Measurements from ENCODE around the gene TRIM71.

TRIM71 gene

GRCh38 chr3:32816439-32817256, 1.1 kb upstream of the TRIM71 start:
- DNase-seq (ENCODE audit: low read depth): no peak
- peak overlapping the region; percentile 35 for H3K4me3 ChIP-seq (ENCODE audit: low read length)
- no peak for TF ChIP-seq CTCF (conservative IDR thresholded peaks at IDR 0.05; ENCODE audit: low read depth, low read length)

DNA sequence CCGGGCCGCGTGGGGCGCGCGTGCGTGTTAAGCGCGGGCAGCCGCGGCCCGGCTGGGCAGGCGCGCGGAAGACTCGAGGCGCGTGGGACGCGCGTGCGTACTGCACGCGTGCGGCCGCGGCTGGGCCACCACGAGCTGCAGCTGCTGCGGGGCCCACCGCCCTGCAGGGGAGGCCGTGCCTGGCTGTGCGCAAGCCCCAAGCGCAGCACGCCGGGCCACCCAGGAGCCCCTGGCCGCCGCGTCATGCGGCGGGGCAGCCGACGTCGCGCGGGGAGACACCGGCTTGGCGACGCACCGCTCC, 590 bp upstream of the TRIM71 start:
- DNase-seq (ENCODE audit: low read depth): no peak
- no peak for TF ChIP-seq CTCF (conservative IDR thresholded peaks at IDR 0.05; ENCODE audit: low read depth, low read length)

DNA sequence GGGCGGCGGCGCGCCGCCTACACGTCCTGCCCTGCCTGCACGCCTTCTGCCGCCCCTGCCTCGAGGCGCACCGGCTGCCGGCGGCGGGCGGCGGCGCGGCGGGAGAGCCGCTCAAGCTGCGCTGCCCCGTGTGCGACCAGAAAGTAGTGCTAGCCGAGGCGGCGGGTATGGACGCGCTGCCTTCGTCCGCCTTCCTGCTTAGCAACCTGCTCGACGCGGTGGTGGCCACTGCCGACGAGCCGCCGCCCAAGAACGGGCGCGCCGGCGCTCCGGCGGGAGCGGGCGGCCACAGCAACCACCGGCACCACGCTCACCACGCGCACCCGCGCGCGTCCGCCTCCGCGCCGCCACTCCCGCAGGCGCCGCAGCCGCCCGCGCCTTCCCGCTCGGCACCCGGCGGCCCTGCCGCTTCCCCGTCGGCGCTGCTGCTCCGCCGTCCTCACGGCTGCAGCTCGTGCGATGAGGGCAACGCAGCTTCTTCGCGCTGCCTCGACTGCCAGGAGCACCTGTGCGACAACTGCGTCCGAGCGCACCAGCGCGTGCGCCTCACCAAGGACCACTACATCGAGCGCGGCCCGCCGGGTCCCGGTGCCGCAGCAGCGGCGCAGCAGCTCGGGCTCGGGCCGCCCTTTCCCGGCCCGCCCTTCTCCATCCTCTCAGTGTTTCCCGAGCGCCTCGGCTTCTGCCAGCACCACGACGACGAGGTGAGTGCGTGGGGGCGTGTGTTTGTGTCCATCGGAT, 602 bp downstream of the TRIM71 start:
- no peak for DNase-seq (ENCODE audit: low read depth)
- H3K4me3 ChIP-seq (ENCODE audit: low read length): no peak overlapping the region
- no peak for TF ChIP-seq CTCF (conservative IDR thresholded peaks at IDR 0.05; ENCODE audit: low read depth, low read length)

More for the DNA sequence above, 590 bp upstream of the TRIM71 start:
- H3K4me3 ChIP-seq (ENCODE audit: low read length): no peak overlapping the region

- DNase-seq (ENCODE audit: low read depth): no peak
- no peak for TF ChIP-seq CTCF (conservative IDR thresholded peaks at IDR 0.05; ENCODE audit: low read depth, low read length)
- H3K4me3 ChIP-seq (ENCODE audit: low read length): no peak overlapping the region
Measured at GRCh38 chr3:32818970-32819511, 1.2 kb downstream of the TRIM71 start.

DNA sequence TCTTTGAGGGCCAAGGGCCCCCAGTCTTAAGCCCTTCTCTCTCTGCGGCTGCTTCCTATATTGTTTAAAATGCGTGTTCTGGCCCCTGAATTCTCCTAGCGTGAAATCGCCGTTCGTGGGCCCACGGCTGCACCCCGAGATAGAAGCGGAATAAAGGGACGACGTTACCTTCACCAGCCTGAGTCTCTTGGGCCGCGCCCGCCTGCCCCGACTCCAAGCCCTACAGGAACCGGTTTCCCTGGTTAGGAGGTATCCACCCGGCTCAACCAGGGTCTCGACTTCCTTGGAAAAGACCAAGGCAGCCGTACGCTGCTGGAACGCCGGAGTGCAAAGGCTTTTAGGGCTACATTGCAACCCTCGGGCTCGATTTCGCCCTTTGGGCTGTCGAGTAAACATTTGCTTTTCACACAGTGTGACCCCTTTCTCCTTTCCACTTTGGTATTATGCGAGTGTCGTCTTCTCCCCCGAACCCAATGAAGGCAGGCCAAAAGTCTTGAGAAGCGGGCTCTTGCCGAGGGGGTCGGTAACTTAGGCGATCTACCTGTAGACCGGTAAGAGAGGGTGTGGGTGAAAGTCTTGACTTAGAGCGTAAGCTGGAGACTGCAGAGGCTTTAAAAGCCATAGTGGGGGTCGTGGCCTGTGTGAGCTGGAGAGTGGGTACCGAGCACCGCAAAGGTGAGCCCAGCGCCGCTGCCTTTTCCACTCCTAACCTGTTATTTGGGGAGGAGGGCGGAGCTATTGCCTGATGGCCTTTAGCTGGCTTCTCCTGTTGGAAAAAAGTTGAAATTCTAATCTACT, 2.0 kb downstream of the TRIM71 start:
- DNase-seq (ENCODE audit: low read depth): no peak
- no peak overlapping the region for H3K4me3 ChIP-seq (ENCODE audit: low read length)
- no peak for TF ChIP-seq CTCF (conservative IDR thresholded peaks at IDR 0.05; ENCODE audit: low read depth, low read length)

GRCh38 chr3:32820430-32820829, 2.6 kb downstream of the TRIM71 start:
- no peak for DNase-seq (ENCODE audit: low read depth)
- no peak overlapping the region for H3K4me3 ChIP-seq (ENCODE audit: low read length)
- TF ChIP-seq CTCF (conservative IDR thresholded peaks at IDR 0.05; ENCODE audit: low read depth, low read length): no peak
